Osteocyte (in vitro differentiated cells): ENCODE data around the gene CFAP58. TPM values are rescaled to one million over a fixed set of nuclear protein-coding genes. Genes with fewer than 3 reads are reported as not detected.

Source experiments
- DNase-seq: peaks from one replicate; pipeline ENCODE4 v3.0.0; 2021; ENCODE audit warnings: mixed read lengths; ENCODE audit not compliant: unreplicated experiment; ENCODE audit errors: extremely low spot score
- H3K27ac Mint-ChIP-seq: one replicate; pipeline ENCODE4 v1.8.0; 2021; ENCODE audit warnings: mild to moderate bottlenecking, mixed read lengths; ENCODE audit not compliant: unreplicated experiment
- H3K27me3 Mint-ChIP-seq: one replicate; pipeline ENCODE4 v1.8.0; 2021; ENCODE audit warnings: mixed read lengths; ENCODE audit not compliant: unreplicated experiment
- H3K36me3 Mint-ChIP-seq: one replicate; pipeline ENCODE4 v1.8.0; 2021; ENCODE audit warnings: mixed read lengths; ENCODE audit not compliant: unreplicated experiment
- H3K4me1 Mint-ChIP-seq: one replicate; pipeline ENCODE4 v1.8.0; 2021; ENCODE audit warnings: mixed read lengths; ENCODE audit not compliant: unreplicated experiment
- H3K4me3 Mint-ChIP-seq: one replicate; pipeline ENCODE4 v1.8.0; 2021; ENCODE audit warnings: mild to moderate bottlenecking, moderate library complexity, mixed read lengths; ENCODE audit not compliant: unreplicated experiment
- H3K9me3 Mint-ChIP-seq: one replicate; pipeline ENCODE4 v1.8.0; 2021; ENCODE audit warnings: mixed read lengths; ENCODE audit not compliant: unreplicated experiment
- CTCF ChIP-seq: fragments of 200-600 bp; sonication (generic); IDR thresholded peaks from 2 replicates; pipeline ENCODE4 v1.5.0; 2021; ENCODE audit warnings: antibody characterized with exemption, mild to moderate bottlenecking, moderate library complexity
- total RNA-seq: library from RNA; stranded (reverse); gene quantifications from 2 replicates; pipeline ENCODE4 v1.2.1, GENCODE V29; 2021

Gene CFAP58
- total RNA-seq, 1 donor from 2014 or later = 0.16 TPM

GRCh38 chr10:104317726-104318299 lies 35.8 kb upstream of the CFAP58 start:
- no peaks in the 10 kb centered on the region for H3K9me3 Mint-ChIP-seq
- no peak for TF ChIP-seq CTCF
- H3K27ac Mint-ChIP-seq = peak overlapping the region; percentile 66
- no peaks in the 10 kb centered on the region for H3K27me3 Mint-ChIP-seq
- H3K36me3 Mint-ChIP-seq = peaks cover 9% of the 10 kb centered on the region
- H3K4me1 Mint-ChIP-seq = peaks cover 57% of the 10 kb centered on the region
- DNase-seq = no peak
- H3K4me3 Mint-ChIP-seq = no peak overlapping the region

- Mint-ChIP-seq H3K27ac (no peak overlapping the region), H3K27me3 (no peaks in the 10 kb centered on the region), H3K4me1 (peaks cover 61% of the 10 kb centered on the region), H3K4me3 (no peak overlapping the region), H3K9me3 (no peaks in the 10 kb centered on the region), H3K36me3 (peaks cover 4% of the 10 kb centered on the region)
- DNase-seq = no peak
- no peak for TF ChIP-seq CTCF
Measured at GRCh38 chr10:104318326-104318725, 35.3 kb upstream of the CFAP58 start.

GRCh38 chr10:104318810-104319741 lies 34.6 kb upstream of the CFAP58 start:
- peaks cover 66% of the 10 kb centered on the region for H3K4me1 Mint-ChIP-seq
- H3K9me3 Mint-ChIP-seq = no peaks in the 10 kb centered on the region
- no peaks in the 10 kb centered on the region for H3K27me3 Mint-ChIP-seq
- H3K36me3 Mint-ChIP-seq = peaks cover 4% of the 10 kb centered on the region
- no peak for TF ChIP-seq CTCF
- peak overlapping the region; percentile 82 for H3K27ac Mint-ChIP-seq
- H3K4me3 Mint-ChIP-seq = no peak overlapping the region
- DNase-seq = no peak

GRCh38 chr10:104321226-104321625 lies 32.4 kb upstream of the CFAP58 start:
- peaks cover 78% of the 10 kb centered on the region for H3K4me1 Mint-ChIP-seq
- H3K9me3 Mint-ChIP-seq = no peaks in the 10 kb centered on the region
- DNase-seq = no peak
- H3K27ac Mint-ChIP-seq = no peak overlapping the region
- H3K4me3 Mint-ChIP-seq = no peak overlapping the region
- no peaks in the 10 kb centered on the region for H3K27me3 Mint-ChIP-seq
- TF ChIP-seq CTCF = no peak
- H3K36me3 Mint-ChIP-seq = peaks cover 8% of the 10 kb centered on the region

- Mint-ChIP-seq H3K27ac (no peak overlapping the region), H3K36me3 (peaks cover 8% of the 10 kb centered on the region), H3K4me3 (no peak overlapping the region), H3K27me3 (no peaks in the 10 kb centered on the region), H3K4me1 (peaks cover 78% of the 10 kb centered on the region), H3K9me3 (no peaks in the 10 kb centered on the region)
- no peak for DNase-seq
- TF ChIP-seq CTCF = no peak
Measured at GRCh38 chr10:104321725-104322415, 31.8 kb upstream of the CFAP58 start.
